ENCODE measurements around the gene HTR1E.
"Not testable (repeated sequence)": the region's sequence is repeated elsewhere in the genome, so short reads cannot be mapped to it uniquely, and the experiment has no call there.

Gene HTR1E

GRCh38 chr6:87001494-87001893 lies 64.2 kb downstream of the HTR1E start:
- DNase-seq: no peak

- not testable (repeated sequence) for DNase-seq
Measured at GRCh38 chr6:87002391-87002790, 65.1 kb downstream of the HTR1E start.

- DNase-seq: not testable (repeated sequence)
Measured at GRCh38 chr6:87006541-87006940, 69.2 kb downstream of the HTR1E start.

- DNase-seq: not testable (repeated sequence)
Measured at GRCh38 chr6:87009581-87009980, 72.3 kb downstream of the HTR1E start.

- DNase-seq: no peak
Measured at GRCh38 chr6:87012035-87012434, 74.7 kb downstream of the HTR1E start.

- DNase-seq: no peak
Measured at GRCh38 chr6:87012743-87013142, 75.4 kb downstream of the HTR1E start.

GRCh38 chr6:87016772-87017171 lies 79.4 kb downstream of the HTR1E start:
- DNase-seq: no peak

- no peak for DNase-seq
Measured at GRCh38 chr6:87027021-87027420, 89.7 kb downstream of the HTR1E start.

- no peak for DNase-seq
Measured at GRCh38 chr6:87029711-87030314, 92.5 kb downstream of the HTR1E start.

GRCh38 chr6:87040729-87041128 lies 103.4 kb downstream of the HTR1E start:
- no peak for DNase-seq

- no peak for DNase-seq
Measured at GRCh38 chr6:87045521-87046075, 108.3 kb downstream of the HTR1E start.

- no peak for DNase-seq
Measured at GRCh38 chr6:87049779-87050178, 112.5 kb downstream of the HTR1E start.

GRCh38 chr6:87053312-87053711 lies 116.0 kb downstream of the HTR1E start:
- no peak for DNase-seq

GRCh38 chr6:87054143-87054833 lies 117.0 kb downstream of the HTR1E start:
- no peak for DNase-seq

- DNase-seq: no peak
Measured at GRCh38 chr6:87059943-87060342, 122.6 kb downstream of the HTR1E start.

- DNase-seq: no peak
Measured at GRCh38 chr6:87065117-87065516, 127.8 kb downstream of the HTR1E start.
